ENCODE results near the gene ECT2L. TPM values are rescaled to one million over a fixed set of nuclear protein-coding genes. Genes with fewer than 3 reads are reported as not detected.

Gene ECT2L
- total RNA-seq, 1 experiment from 2014 or later, result not detected

DNA sequence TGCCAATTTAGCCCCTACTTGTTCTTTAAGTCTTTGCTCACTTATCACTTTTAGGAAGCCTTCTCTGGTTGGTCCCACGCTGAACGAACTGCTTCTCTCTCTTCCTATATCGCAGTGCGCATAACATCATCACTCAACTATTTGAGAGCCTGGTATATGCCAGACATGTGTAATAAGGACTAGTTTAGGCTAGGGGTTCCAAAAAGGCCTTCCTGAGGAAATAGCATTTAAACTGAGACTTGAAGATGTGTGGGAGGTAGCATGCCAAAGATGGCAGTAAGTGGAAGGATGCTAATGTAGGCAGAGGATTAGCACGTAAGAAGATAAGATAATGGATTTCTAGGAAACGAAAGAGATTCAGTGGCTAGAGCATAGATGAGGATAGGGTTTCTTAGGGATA is 17.6 kb upstream of the ECT2L start:
- TF ChIP-seq CTCF (conservative IDR thresholded peaks at IDR 0.05), result no peak
- TF ChIP-seq EZH2 (IDR thresholded peaks at IDR 0.05; ENCODE audit: low read depth), result no peak
- POLR2A ChIA-PET (ENCODE audit: unreplicated experiment), result no interaction called here
- Histone ChIP-seq H4K20me1 (ENCODE audit: insufficient read depth) (no peaks in the 10 kb centered on the region), H3K27ac (no peak overlapping the region), H3K79me2 (ENCODE audit: low read depth) (peaks cover 15% of the 10 kb centered on the region), H2AFZ (no peak overlapping the region), H3K4me1 (replicated peaks; ENCODE audit: insufficient read depth) (peaks cover 8% of the 10 kb centered on the region; the same call in 1 of the 2 replicates), H3K4me2 (no peak overlapping the region), H3K9me2 (ENCODE audit: insufficient read depth) (no peaks in the 10 kb centered on the region), H3F3A (ENCODE audit: insufficient read depth, low read depth) (peaks cover 5% of the 10 kb centered on the region; the same call in 1 of the 2 replicates), H3K27me3 (ENCODE audit: insufficient read depth, low read depth) (no peaks in the 10 kb centered on the region), H3K9me3 (ENCODE audit: insufficient read depth, low read depth) (no peaks in the 10 kb centered on the region), H3K36me3 (ENCODE audit: low read depth) (0 out of 2 replicates have a peak, but pooled peaks cover 11% of the 10 kb centered on the region), H3K4me3 (no peak overlapping the region)
- intact Hi-C loops (cut with micrococcal nuclease; ENCODE audit: unreplicated experiment), result no loop called here
- CTCF ChIA-PET, result no interaction called here
- DNase-seq, result no peak
- BruUV-seq (replicated peaks), result no TSS peak

DNA sequence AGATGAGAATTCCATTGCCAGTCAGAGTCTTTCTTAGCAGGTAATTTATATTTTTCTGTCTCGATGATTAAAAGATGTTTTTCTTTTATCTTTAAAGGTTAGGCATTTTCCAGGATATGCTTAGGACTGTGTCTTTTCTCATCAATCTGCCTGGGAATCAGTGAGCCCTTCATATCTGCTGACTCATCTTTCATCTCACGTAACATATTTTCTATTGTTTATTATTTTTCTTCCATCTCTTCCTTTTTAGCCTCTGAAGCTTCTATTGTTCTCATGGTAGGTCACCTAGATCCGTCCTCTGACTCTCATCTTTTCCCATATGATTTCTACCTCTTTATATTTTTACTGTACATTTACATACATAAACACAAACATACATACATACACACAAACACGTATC is 13.6 kb upstream of the ECT2L start:
- Histone ChIP-seq H3K27me3 (ENCODE audit: insufficient read depth, low read depth) (no peaks in the 10 kb centered on the region), H3K4me1 (replicated peaks; ENCODE audit: insufficient read depth) (no peaks in the 10 kb centered on the region), H3K27ac (no peak overlapping the region), H3F3A (ENCODE audit: insufficient read depth, low read depth) (no peaks in the 10 kb centered on the region), H3K79me2 (ENCODE audit: low read depth) (no peaks in the 10 kb centered on the region), H4K20me1 (ENCODE audit: insufficient read depth) (no peaks in the 10 kb centered on the region), H3K9me2 (ENCODE audit: insufficient read depth) (no peaks in the 10 kb centered on the region), H3K36me3 (ENCODE audit: low read depth) (0 out of 2 replicates have a peak, but pooled peaks cover 18% of the 10 kb centered on the region), H3K4me3 (no peak overlapping the region), H3K4me2 (no peak overlapping the region), H2AFZ (no peak overlapping the region), H3K9me3 (ENCODE audit: insufficient read depth, low read depth) (no peaks in the 10 kb centered on the region)
- no TSS peak for BruUV-seq (replicated peaks)
- ChIA-PET CTCF (no interaction called here), POLR2A (ENCODE audit: unreplicated experiment) (no interaction called here)
- no peak for TF ChIP-seq CTCF (conservative IDR thresholded peaks at IDR 0.05)
- TF ChIP-seq EZH2 (IDR thresholded peaks at IDR 0.05; ENCODE audit: low read depth), result no peak
- intact Hi-C loops (cut with micrococcal nuclease; ENCODE audit: unreplicated experiment), result no loop called here
- DNase-seq, result peak in 1 of 2 experiments; percentile 26

DNA sequence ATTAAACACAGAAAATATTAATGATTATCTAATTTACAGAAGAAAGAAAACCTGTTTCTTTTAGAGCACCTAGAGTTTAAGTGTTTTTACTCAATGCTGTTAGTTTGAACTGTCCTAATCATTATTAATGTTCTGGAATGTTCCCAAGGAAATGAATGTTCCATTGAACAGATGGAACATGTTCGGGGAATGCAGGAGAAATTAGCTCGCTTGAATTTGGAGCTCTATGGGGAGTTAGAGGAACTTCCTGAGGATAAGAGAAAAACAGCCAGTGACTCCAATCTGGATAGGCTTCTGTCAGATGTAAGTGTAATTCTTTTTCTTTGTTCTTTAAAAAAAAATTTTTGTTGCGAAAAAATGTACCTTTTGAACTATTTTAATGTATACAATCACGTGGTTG is 10.8 kb upstream of the ECT2L start:
- H3K4me3 ChIP-seq, result no peak overlapping the region
- H3K27ac ChIP-seq, result no peak overlapping the region
- H3F3A ChIP-seq (ENCODE audit: insufficient read depth, low read depth), result no peaks in the 10 kb centered on the region
- no peak overlapping the region for H3K4me2 ChIP-seq
- ChIA-PET POLR2A (ENCODE audit: unreplicated experiment) (no interaction called here), CTCF (no interaction called here)
- H2AFZ ChIP-seq, result no peak overlapping the region
- TF ChIP-seq EZH2 (IDR thresholded peaks at IDR 0.05; ENCODE audit: low read depth) (no peak), CTCF (conservative IDR thresholded peaks at IDR 0.05) (no peak)
- H3K9me3 ChIP-seq (ENCODE audit: insufficient read depth, low read depth), result no peaks in the 10 kb centered on the region
- DNase-seq, result no peak
- no peaks in the 10 kb centered on the region for H4K20me1 ChIP-seq (ENCODE audit: insufficient read depth)
- H3K4me1 ChIP-seq (replicated peaks; ENCODE audit: insufficient read depth), result no peaks in the 10 kb centered on the region
- H3K36me3 ChIP-seq (ENCODE audit: low read depth), result 0 out of 2 replicates have a peak, but pooled peaks cover 18% of the 10 kb centered on the region
- H3K27me3 ChIP-seq (ENCODE audit: insufficient read depth, low read depth), result no peaks in the 10 kb centered on the region
- intact Hi-C loops (cut with micrococcal nuclease; ENCODE audit: unreplicated experiment), result no loop called here
- no TSS peak for BruUV-seq (replicated peaks)
- H3K79me2 ChIP-seq (ENCODE audit: low read depth), result no peaks in the 10 kb centered on the region
- no peaks in the 10 kb centered on the region for H3K9me2 ChIP-seq (ENCODE audit: insufficient read depth)

Data from PC-9 (cell line).